HG02642 (cell line): ENCODE measurements around the gene CARS2.
"Not testable (repeated sequence)": the region's sequence is repeated elsewhere in the genome, so short reads cannot be mapped to it uniquely, and the experiment has no call there.

Source experiments
- ATAC-seq: cut with Tn5 transposase; IDR thresholded peaks from one replicate; pipeline ENCODE4 v1.9.1; 2021; ENCODE audit warnings: mild to moderate bottlenecking; ENCODE audit not compliant: unreplicated experiment, poor library complexity

CARS2 gene

DNA sequence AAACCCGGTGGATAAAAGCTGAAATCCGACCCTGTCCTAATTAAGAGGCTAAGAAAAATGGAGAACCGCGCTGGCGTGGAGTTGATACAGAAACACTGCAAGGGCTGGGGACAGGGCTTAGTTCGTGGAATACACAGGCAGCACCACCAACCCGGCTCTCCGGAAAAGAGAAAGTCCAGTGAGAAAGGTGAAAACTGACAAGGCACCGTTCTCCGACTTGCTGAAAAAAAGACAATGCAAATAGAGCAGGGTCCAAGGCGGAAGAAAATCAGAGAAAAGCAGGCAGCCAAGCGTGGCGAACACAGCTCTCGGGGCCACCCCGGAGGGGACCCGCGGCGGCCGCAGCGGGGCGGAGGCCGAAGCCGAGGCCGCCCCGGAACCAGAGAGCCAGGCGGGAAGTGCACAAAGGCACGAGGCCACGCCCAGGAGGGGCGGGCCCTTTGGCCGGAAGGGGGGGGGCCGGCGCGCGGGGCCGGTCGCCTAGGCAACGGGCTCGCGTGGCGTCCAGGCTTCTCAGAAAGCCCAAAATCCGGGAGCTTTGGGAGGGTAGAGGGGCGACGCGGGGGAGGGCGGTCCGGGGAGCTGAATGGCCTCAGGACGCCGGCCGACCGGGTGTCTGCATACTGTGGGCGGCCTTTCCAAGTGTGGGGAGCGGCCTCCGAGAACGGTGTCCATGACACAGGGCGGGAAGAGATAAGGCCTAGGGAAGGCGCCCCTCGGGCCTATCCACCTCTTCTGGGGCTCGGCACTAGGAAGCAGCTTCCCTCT lies 6.3 kb upstream of the CARS2 start:
- peak; percentile 36 for ATAC-seq

- peak; percentile 1 for ATAC-seq
Measured at GRCh38 chr13:110706570-110707372, 855 bp upstream of the CARS2 start.

DNA sequence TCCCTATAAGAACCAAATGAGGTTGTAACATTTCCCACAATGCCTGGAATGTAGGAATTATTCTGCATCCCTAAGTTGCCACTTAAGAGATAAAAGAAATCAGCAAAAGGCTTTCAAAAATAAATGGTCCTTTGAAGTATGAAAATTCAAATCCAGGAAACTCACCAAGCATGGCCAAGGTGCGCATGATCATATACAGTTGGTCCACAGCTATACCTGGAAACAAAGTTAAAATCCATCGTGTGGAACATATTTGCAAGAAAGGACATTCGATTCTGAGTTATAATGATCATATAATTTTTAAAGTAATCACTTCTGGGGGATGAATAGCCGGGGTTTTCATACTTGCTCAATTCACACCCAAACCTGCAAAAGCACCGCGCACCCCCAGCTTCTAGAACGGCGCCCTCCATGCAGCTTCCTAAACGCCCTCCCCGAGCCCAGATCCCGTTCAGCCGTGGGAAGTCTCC lies 525 bp downstream of the CARS2 start:
- no peak for ATAC-seq

DNA sequence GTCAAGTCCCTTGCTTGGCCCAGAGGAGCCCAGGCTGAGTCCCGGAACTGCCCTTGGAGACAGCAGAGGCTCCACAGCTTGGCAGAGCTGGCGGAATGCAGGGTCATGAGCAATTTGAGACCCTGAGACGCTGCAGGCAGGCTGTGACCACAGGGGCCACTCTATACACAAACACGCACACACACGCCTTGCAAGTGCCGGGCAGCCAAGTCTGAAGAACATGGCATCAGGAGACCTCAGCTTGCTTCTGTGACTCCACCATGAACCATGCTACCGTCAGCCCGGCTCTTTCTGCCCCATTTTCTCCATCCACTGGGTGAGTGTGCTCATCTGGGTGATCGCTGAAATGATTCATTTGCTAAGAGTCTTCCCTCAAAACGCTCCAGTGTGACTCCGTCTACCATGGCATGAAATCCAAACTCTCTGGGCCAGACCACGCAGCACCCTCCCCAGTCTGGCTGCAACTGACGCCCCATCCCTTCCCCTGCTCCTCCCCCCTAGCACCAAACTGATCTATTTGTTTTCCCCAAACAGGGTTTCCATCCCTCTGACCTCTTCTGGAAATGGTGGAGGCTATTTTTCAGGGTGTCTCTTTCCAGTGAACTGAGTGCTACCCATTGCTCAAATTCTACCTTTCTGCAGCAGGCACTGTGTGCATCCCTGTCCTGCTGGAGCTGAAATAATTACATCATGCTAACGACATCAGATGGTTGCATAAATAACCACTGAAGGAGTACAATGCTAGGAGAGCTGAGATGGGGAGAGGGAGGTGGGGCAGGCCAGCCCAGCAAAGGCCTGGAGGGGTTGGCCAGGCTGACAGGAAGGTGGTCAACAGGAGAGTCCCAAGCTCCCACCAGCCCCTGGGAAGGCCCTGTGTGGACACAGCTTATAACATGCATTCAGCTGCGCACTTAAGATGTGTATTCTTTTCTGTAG lies 3.1 kb downstream of the CARS2 start:
- no peak for ATAC-seq

DNA sequence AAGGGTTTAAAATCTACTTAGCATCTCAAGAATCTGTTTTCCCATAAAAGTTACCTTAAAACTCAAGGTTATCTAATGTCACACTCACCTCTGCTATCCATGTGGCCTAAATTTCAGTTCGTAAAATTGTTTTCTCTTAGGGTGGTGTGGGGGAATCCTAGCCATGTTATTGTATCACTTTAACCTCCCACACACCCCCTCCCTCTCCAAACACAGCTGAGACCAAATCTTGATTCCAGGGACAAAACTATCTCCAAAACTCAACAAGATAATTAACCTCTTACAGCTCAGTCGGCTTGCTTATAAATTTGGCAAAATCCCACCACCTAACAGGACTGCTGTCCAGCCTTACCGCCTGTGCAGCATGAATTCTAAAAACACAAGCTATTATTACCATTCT lies 3.8 kb downstream of the CARS2 start:
- ATAC-seq = no peak

DNA sequence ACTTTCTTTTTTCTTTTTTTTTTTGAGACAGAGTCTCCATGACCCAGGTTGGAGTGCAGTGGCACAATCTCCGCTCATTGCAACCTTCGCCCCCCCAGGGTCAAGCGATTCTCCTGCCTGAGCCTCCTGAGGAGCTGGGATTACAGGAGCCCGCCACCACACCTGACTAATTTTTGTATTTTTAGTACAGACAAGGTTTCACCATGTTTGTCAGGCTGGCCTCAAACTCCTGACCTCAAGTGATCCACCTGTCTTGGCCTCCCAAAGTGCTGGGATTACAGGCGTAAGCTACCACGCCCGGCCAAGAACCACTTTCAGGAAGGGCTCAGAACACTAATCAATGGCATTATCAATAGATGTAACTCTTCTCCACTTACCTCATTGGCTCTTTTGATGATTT lies 4.9 kb downstream of the CARS2 start:
- ATAC-seq = not testable (repeated sequence)

- ATAC-seq = no peak
Measured at GRCh38 chr13:110700641-110701040, 5.3 kb downstream of the CARS2 start.

- ATAC-seq = no peak
Measured at GRCh38 chr13:110700186-110700585, 5.7 kb downstream of the CARS2 start.

GRCh38 chr13:110699148-110700145 lies 6.5 kb downstream of the CARS2 start:
- peak; percentile 4 for ATAC-seq

DNA sequence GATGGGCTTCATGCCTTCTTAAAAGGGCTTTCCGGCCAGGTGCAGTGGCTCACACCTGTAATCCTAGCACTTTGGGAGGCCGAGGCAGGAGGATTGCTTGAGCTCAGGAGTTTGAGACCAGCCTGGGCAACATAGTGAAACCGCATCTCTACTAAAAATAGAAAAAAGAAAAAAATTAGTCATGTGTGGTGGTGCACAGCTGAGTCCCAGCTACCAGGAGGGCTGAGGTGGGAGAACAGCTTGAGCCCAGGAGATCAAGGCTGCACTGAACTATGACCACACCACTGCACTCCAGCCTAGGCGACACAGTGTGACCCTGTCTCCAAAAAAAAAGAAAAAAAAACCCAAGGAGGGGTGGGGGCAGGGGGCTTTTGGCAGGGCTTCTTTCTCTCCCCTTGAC lies 7.2 kb downstream of the CARS2 start:
- peak; percentile 68 for ATAC-seq

DNA sequence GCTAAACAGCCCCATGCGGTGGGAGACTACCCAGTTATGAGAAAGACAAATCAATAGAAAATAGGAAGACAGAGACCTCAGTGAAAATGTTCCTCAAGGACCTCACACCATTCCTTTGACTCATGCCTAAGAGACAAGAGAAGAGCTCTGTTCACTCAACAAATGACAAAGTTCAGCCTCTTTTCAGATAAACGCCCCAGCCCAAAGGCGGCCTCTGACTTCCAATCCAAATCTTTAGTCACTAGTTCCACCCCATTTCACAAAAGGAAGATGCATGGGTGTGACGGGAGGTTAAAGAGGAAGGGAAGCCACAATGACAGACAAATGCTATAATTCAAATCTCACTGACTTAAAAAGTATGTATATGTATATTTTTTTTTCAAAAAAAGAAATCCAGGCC lies 8.1 kb downstream of the CARS2 start:
- ATAC-seq = no peak

- ATAC-seq = no peak
Measured at GRCh38 chr13:110696776-110697175, 9.1 kb downstream of the CARS2 start.

DNA sequence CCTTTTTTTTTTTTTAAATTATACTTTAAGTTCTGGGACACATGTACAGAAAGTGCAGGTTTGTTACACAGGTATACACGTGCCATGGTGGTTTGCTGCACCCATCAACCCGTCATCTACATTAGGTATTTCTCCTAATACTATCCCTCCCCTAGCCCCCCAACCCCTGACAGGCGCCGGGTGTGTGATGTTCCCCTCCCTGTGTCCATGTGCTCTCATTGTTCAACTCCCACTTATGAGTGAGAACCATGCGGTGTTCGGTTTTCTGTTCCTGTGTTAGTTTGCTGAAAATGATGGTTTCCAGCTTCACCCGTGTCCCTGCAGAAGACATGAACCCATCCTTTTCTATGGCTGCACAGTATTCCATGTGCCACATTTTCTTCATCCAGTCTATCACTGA lies 10.1 kb downstream of the CARS2 start:
- ATAC-seq = not testable (repeated sequence)

- no peak for ATAC-seq
Measured at GRCh38 chr13:110690516-110690915, 15.4 kb downstream of the CARS2 start.

- no peak for ATAC-seq
Measured at GRCh38 chr13:110689711-110690110, 16.2 kb downstream of the CARS2 start.

- no peak for ATAC-seq
Measured at GRCh38 chr13:110689041-110689440, 16.9 kb downstream of the CARS2 start.

- ATAC-seq = no peak
Measured at GRCh38 chr13:110687736-110688135, 18.2 kb downstream of the CARS2 start.

GRCh38 chr13:110685305-110686020 lies 20.5 kb downstream of the CARS2 start:
- no peak for ATAC-seq
